Stomach (tissue), 9 donors: ENCODE data around the gene SMPD3. TPM values are rescaled to one million over a fixed set of nuclear protein-coding genes. Genes with fewer than 3 reads are reported as not detected.

Source experiments
- DNase-seq, 2 donors: peaks; one replicate each; pipeline versions ENCODE4 v3.0.0 to v3.0.0-alpha.2; 2013 to 2019
- H3K27ac ChIP-seq, 5 donors: fragments of 200-600 bp in 4 of 5; sonication (generic) in 4 of 5; one replicate each; pipeline ENCODE4 v1.5.1; 2013 to 2019; ENCODE audit warnings: mild to moderate bottlenecking in 1 of 5, moderate library complexity in 1 of 5
- H3K27me3 ChIP-seq, 3 donors: fragments of 200-600 bp; sonication (generic); one replicate each; pipeline ENCODE4 v1.5.1; 2017 to 2019; ENCODE audit warnings: mixed run types in 1 of 3
- H3K36me3 ChIP-seq, 4 donors: fragments of 200-600 bp; sonication (generic); 1 replicate in 3 of 4; 2 replicates in 1 of 4; pipeline ENCODE4 v1.5.1; 2016 to 2019
- H3K4me1 ChIP-seq, 4 donors: fragments of 200-600 bp; sonication (generic); one replicate each; pipeline ENCODE4 v1.5.1; 2016 to 2019
- H3K4me3 ChIP-seq, 4 donors: fragments of 200-600 bp; sonication (generic) in 3 of 4; one replicate each; pipeline ENCODE4 v1.5.1; 2016 to 2019; ENCODE audit warnings: mild to moderate bottlenecking in 1 of 4
- H3K9me3 ChIP-seq, 4 donors: fragments of 200-600 bp; sonication (generic); one replicate each; pipeline ENCODE4 v1.5.1; 2016 to 2019
- EP300 ChIP-seq: sonication (generic); formaldehyde crosslinking; IDR thresholded peaks from one replicate; pipeline ENCODE4 v1.6.1; 2017; ENCODE audit warnings: antibody characterized with exemption
- POLR2A ChIP-seq, 4 donors: fragments of 450-650 bp; IDR thresholded peaks; one replicate each; pipeline ENCODE4 v1.6.1; 2016; ENCODE audit warnings: antibody characterized with exemption in 4 of 4, control low read depth in 2 of 4, mild to moderate bottlenecking in 1 of 4, moderate library complexity in 1 of 4
- POLR2AphosphoS5 ChIP-seq, 3 donors: sonication (generic); formaldehyde crosslinking; IDR thresholded peaks; one replicate each; pipeline ENCODE4 v1.6.1; 2016; ENCODE audit warnings: antibody characterized with exemption in 3 of 3
- WGBS, 5 donors: extraction: QIAGEN DNeasy Blood & Tissue Kit in 3 of 5; methylation state at CpG; one replicate each; pipeline versions ENCODE4 v1.1.5 to v1.1.7; 2013 to 2018; 5-methylcytosine and 5-hydroxymethylcytosine counted together
- intact Hi-C: fragments of 100-400 bp; cut with DNase I; formaldehyde crosslinking; loops from one replicate; pipeline ENCODE4 v1.15.1; 2023; ENCODE audit warnings: low total_unique reads
- polyA plus RNA-seq, 3 donors: library from polyadenylated mRNA; stranded (reverse); fragments of 200-250 nt; gene quantifications; one replicate each; pipeline ENCODE4 v1.2.3, GENCODE V29; 2013
- total RNA-seq, 5 donors: library from RNA; depleted of rRNA; stranded (reverse); fragments of >200 nt; gene quantifications; one replicate each; pipeline versions ENCODE4 v1.1.0 to v1.2.3, GENCODE V29; 2014 to 2016
- TF ChIP-seq, protein P1 (sequence below), 7 experiments: fragments of 450-650 bp in 4 of 7; fragments of 200-600 bp in 3 of 7; sonication (generic) in 3 of 7; IDR thresholded peaks; one replicate each; pipeline ENCODE4 v1.5.1; 2016 to 2019; ENCODE audit warnings: antibody characterized with exemption in 7 of 7, control low read depth in 2 of 7, mild to moderate bottlenecking in 1 of 7
- donor health status: healthy with polysubstance abuse.
- donor health status: Bipolar disorder and iron deficiency.
- donor health status: healthy.

SMPD3 gene
- total and polyA plus RNA-seq, 8 donors = 1.7 to 110 (median 53.7) TPM

DNA sequence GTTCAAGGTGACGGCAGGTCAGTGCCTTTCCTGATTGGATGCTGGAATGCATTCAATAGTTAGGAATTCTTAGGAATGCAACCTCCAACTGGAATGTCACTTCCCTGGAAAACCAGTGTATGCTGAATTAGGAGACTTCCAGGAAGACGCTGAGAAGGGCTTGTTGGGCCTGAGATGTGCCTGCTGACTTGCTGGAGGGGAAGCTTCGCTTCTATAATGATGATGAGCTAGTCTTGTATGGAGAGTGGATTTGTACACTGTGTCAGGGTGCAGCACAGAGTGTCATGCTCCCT lies 45.6 kb downstream of the SMPD3 start:
- 82 to 94% (median 91%) methylated on average over 3 of the region's 3 CpGs for WGBS, 5 donors
- H3K9me3 ChIP-seq = no peaks in the 10 kb centered on the region
- H3K4me3 ChIP-seq = no peak overlapping the region
- TF ChIP-seq POLR2AphosphoS5 (IDR thresholded peaks at IDR 0.05) = no peak
- TF ChIP-seq EP300 = no peak
- no peak for TF ChIP-seq POLR2A (IDR thresholded peaks at IDR 0.05)
- TF ChIP-seq, protein P1, sequence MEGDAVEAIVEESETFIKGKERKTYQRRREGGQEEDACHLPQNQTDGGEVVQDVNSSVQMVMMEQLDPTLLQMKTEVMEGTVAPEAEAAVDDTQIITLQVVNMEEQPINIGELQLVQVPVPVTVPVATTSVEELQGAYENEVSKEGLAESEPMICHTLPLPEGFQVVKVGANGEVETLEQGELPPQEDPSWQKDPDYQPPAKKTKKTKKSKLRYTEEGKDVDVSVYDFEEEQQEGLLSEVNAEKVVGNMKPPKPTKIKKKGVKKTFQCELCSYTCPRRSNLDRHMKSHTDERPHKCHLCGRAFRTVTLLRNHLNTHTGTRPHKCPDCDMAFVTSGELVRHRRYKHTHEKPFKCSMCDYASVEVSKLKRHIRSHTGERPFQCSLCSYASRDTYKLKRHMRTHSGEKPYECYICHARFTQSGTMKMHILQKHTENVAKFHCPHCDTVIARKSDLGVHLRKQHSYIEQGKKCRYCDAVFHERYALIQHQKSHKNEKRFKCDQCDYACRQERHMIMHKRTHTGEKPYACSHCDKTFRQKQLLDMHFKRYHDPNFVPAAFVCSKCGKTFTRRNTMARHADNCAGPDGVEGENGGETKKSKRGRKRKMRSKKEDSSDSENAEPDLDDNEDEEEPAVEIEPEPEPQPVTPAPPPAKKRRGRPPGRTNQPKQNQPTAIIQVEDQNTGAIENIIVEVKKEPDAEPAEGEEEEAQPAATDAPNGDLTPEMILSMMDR (IDR thresholded peaks at IDR 0.05) = no peak
- H3K27ac ChIP-seq = no peak overlapping the region
- no peaks in the 10 kb centered on the region for H3K27me3 ChIP-seq
- DNase-seq = no peak
- no peaks in the 10 kb centered on the region for H3K36me3 ChIP-seq
- H3K4me1 ChIP-seq = peaks cover 7 to 18% (median 10%) of the 10 kb centered on the region in 4 donors
- intact Hi-C loops = loop anchor here (10.0 kb wide), 1 partner anchor 102 kb away; no protein-coding TSS in a partner anchor

DNA sequence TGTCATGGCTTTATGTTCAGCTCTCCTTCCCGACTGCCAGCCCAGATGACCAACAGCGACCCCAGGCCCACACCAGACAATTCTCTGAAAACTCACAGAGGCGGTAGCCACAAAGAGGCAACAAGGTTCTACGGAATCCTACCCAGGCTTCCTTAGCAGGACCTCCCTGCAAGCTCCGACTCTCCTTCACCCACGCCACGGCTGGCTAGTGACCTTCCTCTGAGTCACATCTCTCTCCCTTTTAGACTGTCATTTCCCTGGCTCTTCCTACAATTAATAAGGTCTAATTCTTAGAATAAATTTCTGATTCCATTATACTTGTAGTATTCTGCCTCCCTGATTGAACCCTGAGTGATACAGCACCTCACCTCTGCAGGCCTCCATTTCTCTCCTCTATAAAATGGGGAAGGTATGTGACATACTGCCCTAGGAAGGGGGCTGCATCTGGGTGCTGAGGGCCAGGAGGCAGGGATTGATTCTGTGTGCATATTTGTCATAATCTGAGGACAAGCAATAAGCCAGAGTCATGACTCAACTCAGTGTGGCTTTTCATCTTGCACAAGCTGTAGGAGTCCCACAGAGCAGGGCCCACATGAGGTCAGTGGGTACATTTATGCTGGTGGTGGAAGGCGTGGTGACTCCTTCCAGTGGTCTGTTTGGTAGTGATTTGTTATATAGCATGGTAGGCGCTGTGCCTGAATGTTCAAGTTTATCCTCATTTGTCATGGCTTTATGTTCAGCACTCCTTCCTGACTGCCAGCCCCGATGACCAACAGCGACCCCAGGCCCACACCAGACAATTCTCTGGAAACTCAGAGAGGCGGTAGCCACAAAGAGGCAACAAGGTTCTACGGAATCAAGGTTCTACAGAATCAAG lies 46.2 kb downstream of the SMPD3 start:
- TF ChIP-seq POLR2AphosphoS5 (IDR thresholded peaks at IDR 0.05) (no peak), POLR2A (IDR thresholded peaks at IDR 0.05) (no peak), EP300 (no peak)
- TF ChIP-seq, protein P1 (IDR thresholded peaks at IDR 0.05) = no peak
- intact Hi-C loops = loop anchor here (10.0 kb wide), 1 partner anchor 103 kb away; no protein-coding TSS in a partner anchor
- H3K36me3 ChIP-seq = no peaks in the 10 kb centered on the region
- H3K27ac ChIP-seq = no peak overlapping the region
- peaks cover 0 to 3% (median 0%) of the 10 kb centered on the region in 3 donors for H3K27me3 ChIP-seq
- H3K9me3 ChIP-seq = no peaks in the 10 kb centered on the region
- H3K4me1 ChIP-seq = peaks cover 7 to 14% (median 10%) of the 10 kb centered on the region in 4 donors
- no peak for DNase-seq
- H3K4me3 ChIP-seq = no peak overlapping the region
- WGBS, 5 donors = 79 to 85% (median 83%) methylated on average over 13 of the region's 13 CpGs

DNA sequence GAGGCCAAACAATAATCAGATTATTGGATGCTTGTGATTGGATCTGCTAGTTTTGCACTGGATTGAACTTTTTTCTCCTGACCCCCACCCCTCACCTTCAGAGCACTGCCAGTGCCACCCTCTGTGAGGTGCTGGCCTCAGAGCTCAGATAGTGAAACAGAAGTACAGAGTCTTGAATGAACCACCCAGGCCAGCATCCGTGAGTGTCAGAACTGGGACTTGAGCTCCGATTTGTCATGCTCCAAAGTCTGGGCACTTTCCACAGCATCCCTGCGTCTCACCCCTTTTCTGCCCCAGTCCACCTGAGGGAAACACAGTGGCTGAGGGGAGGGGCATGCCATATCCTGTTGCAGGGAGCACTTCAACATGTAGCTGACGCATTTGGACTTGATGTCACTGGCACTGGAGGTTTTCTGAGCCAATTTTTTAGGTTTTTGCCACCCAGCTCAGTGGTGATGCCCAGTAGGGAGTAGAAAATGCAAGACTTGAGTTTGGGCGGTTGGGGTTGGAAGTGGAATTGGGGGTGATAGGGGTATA lies 47.3 kb downstream of the SMPD3 start:
- 49 to 73% (median 56%) methylated on average over 4 to 5 of the region's 5 CpGs for WGBS, 5 donors
- TF ChIP-seq EP300 = no peak
- no peak for TF ChIP-seq POLR2AphosphoS5 (IDR thresholded peaks at IDR 0.05)
- no peak for TF ChIP-seq POLR2A (IDR thresholded peaks at IDR 0.05)
- TF ChIP-seq, protein P1 (IDR thresholded peaks at IDR 0.05) = no peak
- Histone ChIP-seq H3K36me3 (no peaks in the 10 kb centered on the region), H3K9me3 (no peaks in the 10 kb centered on the region), H3K27me3 (peaks cover 0 to 3% (median 0%) of the 10 kb centered on the region in 3 donors), H3K4me3 (no peak overlapping the region), H3K4me1 (peaks cover 0 to 5% (median 2%) of the 10 kb centered on the region in 4 donors), H3K27ac (no peak overlapping the region)
- intact Hi-C loops = loop anchor here (10.0 kb wide), 1 partner anchor 104 kb away; no protein-coding TSS in a partner anchor
- DNase-seq = no peak

DNA sequence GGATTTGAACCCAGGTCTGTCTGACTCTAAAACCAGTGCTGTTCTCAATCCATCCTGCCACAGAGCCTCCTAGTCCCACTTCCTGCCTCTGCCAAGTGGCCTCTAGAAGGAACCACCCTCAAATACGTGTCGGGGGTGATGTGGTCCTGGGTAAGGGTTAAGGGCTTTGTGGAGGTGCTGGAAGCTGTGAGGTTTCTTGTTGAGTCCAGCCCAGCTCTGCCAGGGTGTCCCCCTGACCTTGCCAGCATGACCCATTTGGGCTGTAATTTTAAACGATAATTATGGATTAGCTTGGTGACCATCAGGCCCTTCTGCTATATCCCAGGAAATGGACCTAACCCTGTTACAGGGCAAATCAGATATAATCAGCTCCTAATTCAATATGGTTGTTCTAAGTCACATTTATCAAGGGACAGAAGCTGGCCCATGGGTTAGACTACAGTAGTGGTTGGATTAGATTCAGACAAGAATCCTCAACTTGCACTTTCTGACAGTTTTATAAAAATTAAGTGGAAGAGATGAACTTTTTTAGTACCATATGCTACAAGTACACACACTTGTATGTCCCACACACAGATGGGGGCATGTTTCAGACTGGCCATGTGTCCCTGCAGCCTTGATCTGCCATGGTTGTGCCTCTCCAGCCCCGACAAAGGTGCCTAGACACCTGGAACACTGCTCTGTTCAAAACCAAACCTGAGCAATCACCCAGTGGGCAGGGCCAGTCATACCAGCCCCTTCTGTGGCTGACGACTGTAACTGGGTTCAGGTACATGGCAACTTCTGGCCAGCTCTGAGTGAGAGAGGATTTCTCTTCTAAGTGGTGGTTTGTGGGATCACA lies 48.0 kb downstream of the SMPD3 start:
- H3K9me3 ChIP-seq = no peaks in the 10 kb centered on the region
- H3K27ac ChIP-seq = no peak overlapping the region
- no peak overlapping the region for H3K4me3 ChIP-seq
- intact Hi-C loops = loop anchor here (10.0 kb wide), 1 partner anchor 104 kb away; no protein-coding TSS in a partner anchor
- TF ChIP-seq, protein P1 (IDR thresholded peaks at IDR 0.05) = no peak
- TF ChIP-seq POLR2A (IDR thresholded peaks at IDR 0.05) = no peak
- no peak for TF ChIP-seq POLR2AphosphoS5 (IDR thresholded peaks at IDR 0.05)
- no peak for TF ChIP-seq EP300
- H3K4me1 ChIP-seq = peaks cover 0 to 5% (median 0%) of the 10 kb centered on the region in 4 donors
- 76 to 87% (median 80%) methylated on average over 5 of the region's 5 CpGs for WGBS, 5 donors
- no peaks in the 10 kb centered on the region for H3K36me3 ChIP-seq
- no peak for DNase-seq
- peaks cover 0 to 3% (median 0%) of the 10 kb centered on the region in 3 donors for H3K27me3 ChIP-seq
